Choroid plexus epithelial cell (primary cell): ENCODE measurements around the gene PPY.
A peak's percentile ranks its signal among the peaks of the same experiment; 100 is the strongest.
"Not testable (repeated sequence)": the region's sequence is repeated elsewhere in the genome, so short reads cannot be mapped to it uniquely, and the experiment has no call there.

Experiments used
- DNase-seq: peaks from one replicate; pipeline ENCODE4 v3.0.0-alpha.2; 2010; ENCODE audit warnings: low read depth
- H3K4me3 ChIP-seq: 2 replicates; pipeline ENCODE4 v1.5.1; 2011; ENCODE audit warnings: low read depth, mild to moderate bottlenecking, control low read depth, low read length, moderate library complexity
- CTCF ChIP-seq: conservative IDR thresholded peaks from 2 replicates; pipeline ENCODE4 v1.5.1; 2011; ENCODE audit warnings: low read depth, mild to moderate bottlenecking, control low read depth, inconsistent platforms, low read length, moderate library complexity

The PPY gene

GRCh38 chr17:43928609-43929008 is 13.7 kb downstream of the PPY start:
- no peak for DNase-seq
- H3K4me3 ChIP-seq, result no peak overlapping the region
- no peak for TF ChIP-seq CTCF

- not testable (repeated sequence) for H3K4me3 ChIP-seq, DNase-seq
These were observed 14.3 kb downstream of the PPY start for GRCh38 chr17:43927929-43928328.

GRCh38 chr17:43927060-43927864 is 15.0 kb downstream of the PPY start:
- no peak for DNase-seq
- no peak overlapping the region for H3K4me3 ChIP-seq
- TF ChIP-seq CTCF, result no peak

- H3K4me3 ChIP-seq, result no peak overlapping the region
- DNase-seq, result no peak
- TF ChIP-seq CTCF, result no peak
These were observed 17.7 kb downstream of the PPY start for GRCh38 chr17:43924558-43924957.

GRCh38 chr17:43920500-43921095 is 21.7 kb downstream of the PPY start:
- no peak for DNase-seq
- no peak for TF ChIP-seq CTCF
- H3K4me3 ChIP-seq, result no peak overlapping the region

- no peak for TF ChIP-seq CTCF
- no peak for DNase-seq
- no peak overlapping the region for H3K4me3 ChIP-seq
These were observed 24.3 kb downstream of the PPY start for GRCh38 chr17:43918026-43918389.

GRCh38 chr17:43917348-43918025 is 24.8 kb downstream of the PPY start:
- H3K4me3 ChIP-seq, result peak overlapping the region; percentile 36
- TF ChIP-seq CTCF, result peak; percentile 76
- DNase-seq, result peak; percentile 52
